Measurements from ENCODE around the gene MGLL.

GRCh38 chr3:127840671-127841070 is 18.4 kb upstream of the MGLL start:
- TF ChIP-seq CTCF (IDR thresholded peaks at IDR 0.05 in 2 of 3, conservative IDR thresholded peaks at IDR 0.05 in 1 of 3; ENCODE audit: borderline replicate concordance in 1 of 3, insufficient read depth in 1 of 3, low read depth in 2 of 3, low read length in 2 of 3) (no peak), ZNF274 (IDR thresholded peaks at IDR 0.05; ENCODE audit: low read depth, low read length) (no peak), EZH2 (IDR thresholded peaks at IDR 0.05) (no peak), SIN3A (IDR thresholded peaks at IDR 0.05; ENCODE audit: low read depth) (no peak), ZBTB33 (IDR thresholded peaks at IDR 0.05; ENCODE audit: extremely low read depth, insufficient replicate concordance, low read length) (no peak), POLR2A (IDR thresholded peaks at IDR 0.05; ENCODE audit: borderline replicate concordance, extremely low read depth, insufficient read depth, insufficient read length) (no peak)
- TF ChIP-seq, protein P1, sequence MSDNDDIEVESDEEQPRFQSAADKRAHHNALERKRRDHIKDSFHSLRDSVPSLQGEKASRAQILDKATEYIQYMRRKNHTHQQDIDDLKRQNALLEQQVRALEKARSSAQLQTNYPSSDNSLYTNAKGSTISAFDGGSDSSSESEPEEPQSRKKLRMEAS (IDR thresholded peaks at IDR 0.05): no peak
- TF ChIP-seq, protein P2, sequence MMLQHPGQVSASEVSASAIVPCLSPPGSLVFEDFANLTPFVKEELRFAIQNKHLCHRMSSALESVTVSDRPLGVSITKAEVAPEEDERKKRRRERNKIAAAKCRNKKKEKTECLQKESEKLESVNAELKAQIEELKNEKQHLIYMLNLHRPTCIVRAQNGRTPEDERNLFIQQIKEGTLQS (IDR thresholded peaks at IDR 0.05): no peak
